ENCODE measurements around the gene KLK2. TPM values are rescaled to one million over a fixed set of nuclear protein-coding genes. Genes with fewer than 3 reads are reported as not detected.

KLK2 gene
- total RNA-seq, 6 experiments from 2014 or later: not detected

DNA sequence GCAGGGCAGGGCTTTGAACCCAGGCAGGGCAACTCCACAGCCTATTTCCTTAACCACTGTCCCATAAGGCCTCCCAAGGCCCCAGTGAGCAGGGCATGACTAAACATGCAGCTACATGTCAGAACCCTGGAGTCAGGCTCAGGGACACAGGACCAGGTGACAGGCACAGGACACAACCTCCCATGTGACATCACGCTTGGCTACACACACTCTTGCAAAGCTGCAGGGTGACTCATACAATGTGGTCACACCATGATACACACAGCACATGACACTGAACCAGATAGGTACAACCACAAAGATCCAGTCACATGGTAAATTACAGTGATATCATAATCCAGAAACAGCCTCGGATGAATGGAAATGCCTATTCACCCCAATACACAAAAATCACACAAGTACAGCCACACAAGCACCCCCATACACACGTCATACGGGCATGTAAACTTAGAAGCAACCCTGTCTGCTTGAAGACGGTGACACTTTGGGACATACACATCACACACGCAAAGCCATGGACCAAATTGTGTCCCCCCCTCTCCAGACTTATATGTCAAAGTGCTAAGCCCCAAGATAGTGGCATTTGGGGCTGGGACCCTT, 23.5 kb downstream of the KLK2 start:
- Histone ChIP-seq H3K27me3 (no peaks in the 10 kb centered on the region), H3K4me1 (no peaks in the 10 kb centered on the region), H3K36me3 (no peaks in the 10 kb centered on the region), H3K27ac (no peak overlapping the region), H3K4me3 (no peak overlapping the region), H3K9me3 (no peaks in the 10 kb centered on the region)
- intact Hi-C loops (cut with DNase I): no loop called here
- no peak for TF ChIP-seq POLR2A (IDR thresholded peaks at IDR 0.05)
- TF ChIP-seq, protein P1, sequence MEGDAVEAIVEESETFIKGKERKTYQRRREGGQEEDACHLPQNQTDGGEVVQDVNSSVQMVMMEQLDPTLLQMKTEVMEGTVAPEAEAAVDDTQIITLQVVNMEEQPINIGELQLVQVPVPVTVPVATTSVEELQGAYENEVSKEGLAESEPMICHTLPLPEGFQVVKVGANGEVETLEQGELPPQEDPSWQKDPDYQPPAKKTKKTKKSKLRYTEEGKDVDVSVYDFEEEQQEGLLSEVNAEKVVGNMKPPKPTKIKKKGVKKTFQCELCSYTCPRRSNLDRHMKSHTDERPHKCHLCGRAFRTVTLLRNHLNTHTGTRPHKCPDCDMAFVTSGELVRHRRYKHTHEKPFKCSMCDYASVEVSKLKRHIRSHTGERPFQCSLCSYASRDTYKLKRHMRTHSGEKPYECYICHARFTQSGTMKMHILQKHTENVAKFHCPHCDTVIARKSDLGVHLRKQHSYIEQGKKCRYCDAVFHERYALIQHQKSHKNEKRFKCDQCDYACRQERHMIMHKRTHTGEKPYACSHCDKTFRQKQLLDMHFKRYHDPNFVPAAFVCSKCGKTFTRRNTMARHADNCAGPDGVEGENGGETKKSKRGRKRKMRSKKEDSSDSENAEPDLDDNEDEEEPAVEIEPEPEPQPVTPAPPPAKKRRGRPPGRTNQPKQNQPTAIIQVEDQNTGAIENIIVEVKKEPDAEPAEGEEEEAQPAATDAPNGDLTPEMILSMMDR (IDR thresholded peaks at IDR 0.05): no peak
- 42% methylated on average over 4 of the region's 6 CpGs for WGBS (ENCODE audit: insufficient coverage, low coverage, low lambda C conversion rate, missing lambda C conversion rate)
- ATAC-seq: no peak
- no peak for DNase-seq

DNA sequence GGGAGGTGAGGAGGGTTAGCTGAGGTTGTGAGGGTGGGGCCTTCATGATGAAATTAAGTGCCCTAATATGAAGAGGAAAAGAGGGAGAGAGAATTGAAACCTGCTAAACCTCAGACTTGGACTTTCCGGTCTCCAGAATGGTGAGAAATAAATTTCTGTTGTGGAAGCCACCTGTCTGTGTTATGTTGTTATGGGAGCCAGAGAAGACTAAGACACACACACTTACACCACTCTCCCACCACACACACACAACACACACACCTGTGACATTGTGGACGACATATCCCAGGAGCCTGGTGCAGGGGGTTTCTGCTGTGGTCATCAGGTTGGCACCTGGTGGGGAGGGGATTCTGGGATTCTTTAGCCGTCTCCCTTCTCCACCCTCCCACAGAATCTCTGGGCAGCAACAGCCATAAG, 24.0 kb downstream of the KLK2 start:
- H3K27ac ChIP-seq: no peak overlapping the region
- no peaks in the 10 kb centered on the region for H3K27me3 ChIP-seq
- intact Hi-C loops (cut with DNase I): no loop called here
- no peak overlapping the region for H3K4me3 ChIP-seq
- H3K9me3 ChIP-seq: no peaks in the 10 kb centered on the region
- WGBS (ENCODE audit: insufficient coverage, low coverage, low lambda C conversion rate, missing lambda C conversion rate): 86% methylated on average over 1 of the region's 3 CpGs
- TF ChIP-seq, protein P1 (IDR thresholded peaks at IDR 0.05): no peak
- DNase-seq: no peak
- no peaks in the 10 kb centered on the region for H3K36me3 ChIP-seq
- ATAC-seq: no peak
- H3K4me1 ChIP-seq: no peaks in the 10 kb centered on the region

DNA sequence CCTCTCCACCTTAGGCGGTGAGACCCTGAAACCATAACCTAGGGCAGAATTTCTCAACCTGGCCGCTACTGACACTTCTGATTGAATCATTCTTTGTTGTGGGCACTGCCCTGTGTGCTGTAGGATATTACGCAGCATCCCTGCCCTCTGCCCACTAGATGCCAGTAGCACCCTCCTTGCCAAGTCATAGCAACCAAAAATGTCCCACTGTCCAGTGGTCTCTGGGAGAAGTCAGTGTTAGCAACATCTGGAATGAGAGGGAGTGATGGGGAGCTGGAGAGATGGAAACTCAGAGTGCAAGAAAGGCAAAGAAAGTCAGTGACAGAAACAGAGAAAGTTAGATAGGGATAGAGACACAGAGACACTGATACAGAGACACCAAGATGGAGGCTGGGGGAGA, 24.4 kb downstream of the KLK2 start:
- TF ChIP-seq, protein P1 (IDR thresholded peaks at IDR 0.05): no peak
- no peak for TF ChIP-seq POLR2A (IDR thresholded peaks at IDR 0.05)
- no peak overlapping the region for H3K27ac ChIP-seq

DNA sequence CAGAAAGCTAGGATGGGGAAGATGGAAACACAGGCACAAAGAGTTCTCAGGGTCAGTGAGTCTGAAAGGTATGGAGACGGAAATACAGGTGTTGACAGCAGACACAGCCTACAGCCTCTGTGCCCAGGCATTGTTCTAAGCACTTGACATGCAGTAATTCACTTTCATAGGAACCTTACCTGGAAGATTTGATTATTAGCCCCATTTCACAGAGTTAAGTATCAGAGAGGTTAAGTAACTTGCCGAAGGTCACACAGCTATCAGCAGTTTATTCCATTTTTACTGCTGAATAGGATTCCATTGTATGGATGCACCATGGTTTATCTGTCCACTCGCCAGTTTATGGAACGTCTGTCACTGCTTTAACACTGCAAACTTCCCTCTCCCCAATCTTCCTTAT, 24.8 kb downstream of the KLK2 start:
- WGBS (ENCODE audit: insufficient coverage, low coverage, low lambda C conversion rate, missing lambda C conversion rate): 48% methylated on average over 4 of the region's 4 CpGs
- intact Hi-C loops (cut with DNase I): no loop called here
- Histone ChIP-seq H3K4me3 (no peak overlapping the region), H3K36me3 (no peaks in the 10 kb centered on the region), H3K9me3 (no peaks in the 10 kb centered on the region), H3K27me3 (no peaks in the 10 kb centered on the region), H3K27ac (no peak overlapping the region), H3K4me1 (no peaks in the 10 kb centered on the region)
- TF ChIP-seq, protein P1 (IDR thresholded peaks at IDR 0.05): no peak
- no peak for TF ChIP-seq POLR2A (IDR thresholded peaks at IDR 0.05)
- no peak for ATAC-seq
- DNase-seq: no peak

More for the DNA sequence above, 24.4 kb downstream of the KLK2 start:
- intact Hi-C loops (cut with DNase I): no loop called here
- H3K4me1 ChIP-seq: no peaks in the 10 kb centered on the region
- no peaks in the 10 kb centered on the region for H3K36me3 ChIP-seq
- WGBS (ENCODE audit: insufficient coverage, low coverage, low lambda C conversion rate, missing lambda C conversion rate): 57% methylated on average over 1 of the region's 3 CpGs
- no peaks in the 10 kb centered on the region for H3K27me3 ChIP-seq
- ATAC-seq (no peak), DNase-seq (no peak)
- H3K9me3 ChIP-seq: no peaks in the 10 kb centered on the region
- no peak overlapping the region for H3K4me3 ChIP-seq

DNA sequence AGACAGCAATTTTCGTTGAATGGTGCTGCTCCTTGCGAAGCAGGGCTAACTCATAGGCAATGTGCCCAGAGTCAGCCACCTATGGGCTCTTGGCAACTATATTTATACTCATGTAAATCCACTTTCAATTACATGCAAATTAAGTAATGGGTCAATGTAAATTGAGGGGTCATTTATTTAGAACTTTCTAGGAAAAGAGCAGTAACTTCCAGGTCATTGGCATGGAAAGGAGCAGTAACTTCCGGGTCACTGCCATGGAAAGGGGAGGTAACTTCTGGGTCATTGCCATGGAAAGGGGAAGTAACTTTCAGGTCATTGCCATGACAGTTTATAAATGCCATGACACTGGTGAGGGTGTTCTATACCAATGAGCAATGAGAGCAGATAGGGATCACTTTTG, 26.3 kb downstream of the KLK2 start:
- DNase-seq (no peak), ATAC-seq (no peak)
- Histone ChIP-seq H3K27ac (no peak overlapping the region), H3K36me3 (no peaks in the 10 kb centered on the region), H3K4me1 (no peaks in the 10 kb centered on the region), H3K9me3 (no peaks in the 10 kb centered on the region), H3K4me3 (no peak overlapping the region), H3K27me3 (no peaks in the 10 kb centered on the region)
- TF ChIP-seq, protein P1 (IDR thresholded peaks at IDR 0.05): no peak
- intact Hi-C loops (cut with DNase I): no loop called here
- WGBS (ENCODE audit: insufficient coverage, low coverage, low lambda C conversion rate, missing lambda C conversion rate): 75% methylated on average over 3 of the region's 3 CpGs

Measured in right lobe of liver (tissue), 6 donors.